IPS-18c (cell line): ENCODE data around the gene DLX1.

Source experiments
- H3K4me3 ChIP-seq: 2 replicates; pipeline ENCODE4 v1.7.0; 2013; ENCODE audit warnings: low read depth, mild to moderate bottlenecking, low read length, moderate library complexity; ENCODE audit not compliant: insufficient read depth
- H3K9me3 ChIP-seq: one replicate; pipeline ENCODE4 v1.6.1; 2013; ENCODE audit warnings: mild to moderate bottlenecking, low read length, moderate library complexity; ENCODE audit not compliant: control insufficient read depth, insufficient read depth

The DLX1 gene

DNA sequence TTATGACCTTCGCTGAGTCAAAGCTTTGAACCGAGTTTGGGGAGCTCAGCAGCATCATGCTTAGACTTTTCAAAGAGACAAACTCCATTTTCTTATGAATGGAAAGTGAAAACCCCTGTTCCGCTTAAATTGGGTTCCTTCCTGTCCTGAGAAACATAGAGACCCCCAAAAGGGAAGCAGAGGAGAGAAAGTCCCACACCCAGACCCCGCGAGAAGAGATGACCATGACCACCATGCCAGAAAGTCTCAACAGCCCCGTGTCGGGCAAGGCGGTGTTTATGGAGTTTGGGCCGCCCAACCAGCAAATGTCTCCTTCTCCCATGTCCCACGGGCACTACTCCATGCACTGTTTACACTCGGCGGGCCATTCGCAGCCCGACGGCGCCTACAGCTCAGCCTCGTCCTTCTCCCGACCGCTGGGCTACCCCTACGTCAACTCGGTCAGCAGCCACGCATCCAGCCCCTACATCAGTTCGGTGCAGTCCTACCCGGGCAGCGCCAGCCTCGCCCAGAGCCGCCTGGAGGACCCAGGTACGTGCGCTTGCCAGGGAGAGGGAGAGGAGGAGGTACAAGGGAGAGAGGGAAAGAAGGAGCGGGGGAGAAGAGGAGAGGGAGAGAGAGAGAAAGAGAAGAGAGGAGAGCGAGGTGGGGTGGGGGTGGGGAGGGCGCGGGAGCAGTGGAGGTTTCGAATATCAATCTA, at the start of gene DLX1:
TSS of gene DLX1 (plus strand) at position 48 of the 700 bp plus-strand sequence. CDS start at position 219, 171 bp downstream.
- H3K4me3 ChIP-seq = peak within 1 kb of the TSS; percentile 47
- peaks cover 2% of the 10 kb centered on the region for H3K9me3 ChIP-seq

DNA sequence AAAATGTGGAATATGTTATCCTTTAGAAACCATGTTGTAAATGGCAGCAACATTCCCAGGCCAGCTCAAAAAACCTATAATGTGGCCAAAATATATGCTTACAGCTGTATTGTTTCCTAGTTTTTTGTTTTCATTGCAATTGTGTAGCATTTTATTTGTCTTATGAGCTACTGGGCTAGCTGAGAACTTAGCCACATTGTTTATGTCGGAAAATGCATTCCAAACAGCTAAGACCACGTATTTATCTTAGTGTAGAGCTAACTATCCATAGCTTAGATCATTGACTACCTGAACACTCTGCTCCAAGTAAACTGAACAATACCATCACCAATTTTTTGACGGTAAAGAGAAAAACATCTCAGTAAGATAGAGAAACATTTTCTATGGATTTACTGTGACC, 47.2 kb upstream of the DLX1 start:
- no peaks in the 10 kb centered on the region for H3K9me3 ChIP-seq
- no peak overlapping the region for H3K4me3 ChIP-seq

DNA sequence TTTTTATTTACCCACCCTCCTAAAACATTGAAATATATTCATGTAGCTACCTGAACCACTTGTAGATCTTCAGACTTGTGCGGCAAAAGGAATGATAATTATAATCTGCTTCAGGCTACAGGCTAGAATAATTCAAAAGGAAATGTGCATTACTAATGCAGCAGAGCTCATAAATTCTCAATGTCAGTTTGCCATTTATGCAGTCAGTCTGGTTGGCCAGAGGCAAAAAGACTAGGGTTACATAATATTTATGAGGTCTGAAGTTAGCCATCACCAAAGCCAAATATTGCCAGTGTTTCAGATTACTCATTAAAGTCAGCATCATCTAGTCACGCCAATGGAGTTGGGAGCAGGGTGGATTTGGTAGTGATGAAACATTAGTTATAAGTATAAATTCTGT, 46.7 kb upstream of the DLX1 start:
- H3K9me3 ChIP-seq = no peaks in the 10 kb centered on the region
- H3K4me3 ChIP-seq = no peak overlapping the region

DNA sequence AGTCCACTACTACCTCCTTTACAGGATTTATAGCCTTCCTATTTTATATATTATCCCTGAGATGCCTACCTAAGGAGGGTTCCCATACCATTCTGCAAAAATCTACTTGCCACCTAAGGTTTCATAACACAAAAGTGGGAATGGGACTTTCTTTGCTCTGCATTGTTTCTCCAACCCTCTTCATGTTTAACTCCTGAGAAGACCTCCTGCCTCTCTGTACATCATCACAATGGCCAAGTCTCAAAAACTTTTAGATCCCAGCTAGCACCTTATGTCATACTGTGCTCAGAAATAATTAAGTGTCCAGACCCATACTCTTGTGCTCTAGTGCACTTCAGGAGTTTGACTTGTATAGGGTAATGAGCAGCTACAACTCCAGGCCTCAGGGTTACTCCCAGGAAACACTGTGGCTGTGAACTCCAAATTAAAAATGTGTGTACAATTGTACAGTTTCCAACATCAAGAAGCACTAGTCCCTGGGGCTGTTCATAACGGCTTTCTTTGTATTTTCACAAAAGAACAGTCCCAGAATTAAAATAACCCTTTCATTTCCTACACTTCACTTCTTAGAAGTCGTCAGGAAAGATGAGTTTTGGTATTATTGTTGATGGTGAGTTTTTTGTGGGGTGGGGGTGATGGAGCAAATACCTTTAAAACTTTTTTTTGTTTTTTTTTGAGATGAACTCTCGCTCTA, 46.1 kb upstream of the DLX1 start:
- Histone ChIP-seq H3K9me3 (no peaks in the 10 kb centered on the region), H3K4me3 (no peak overlapping the region)

DNA sequence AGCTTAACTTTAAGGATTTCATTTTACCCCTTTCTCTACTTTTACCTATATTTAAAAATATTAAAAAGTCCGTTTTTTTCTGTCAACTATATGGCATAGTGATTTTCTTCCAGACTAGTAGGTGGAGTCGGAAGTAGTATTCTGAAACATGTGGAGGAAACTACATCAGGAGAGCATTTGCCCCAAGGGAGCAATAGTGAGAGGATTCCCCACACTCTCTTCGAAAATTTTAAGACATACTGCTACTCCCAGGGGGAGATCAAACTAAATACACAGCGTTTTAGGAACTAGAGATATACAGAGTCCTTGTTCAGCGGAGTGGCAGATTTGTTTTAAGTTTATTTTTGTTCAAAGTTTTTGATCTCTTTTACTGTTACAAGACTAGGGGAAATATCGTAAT, 45.0 kb upstream of the DLX1 start:
- H3K9me3 ChIP-seq = no peaks in the 10 kb centered on the region
- H3K4me3 ChIP-seq = no peak overlapping the region

DNA sequence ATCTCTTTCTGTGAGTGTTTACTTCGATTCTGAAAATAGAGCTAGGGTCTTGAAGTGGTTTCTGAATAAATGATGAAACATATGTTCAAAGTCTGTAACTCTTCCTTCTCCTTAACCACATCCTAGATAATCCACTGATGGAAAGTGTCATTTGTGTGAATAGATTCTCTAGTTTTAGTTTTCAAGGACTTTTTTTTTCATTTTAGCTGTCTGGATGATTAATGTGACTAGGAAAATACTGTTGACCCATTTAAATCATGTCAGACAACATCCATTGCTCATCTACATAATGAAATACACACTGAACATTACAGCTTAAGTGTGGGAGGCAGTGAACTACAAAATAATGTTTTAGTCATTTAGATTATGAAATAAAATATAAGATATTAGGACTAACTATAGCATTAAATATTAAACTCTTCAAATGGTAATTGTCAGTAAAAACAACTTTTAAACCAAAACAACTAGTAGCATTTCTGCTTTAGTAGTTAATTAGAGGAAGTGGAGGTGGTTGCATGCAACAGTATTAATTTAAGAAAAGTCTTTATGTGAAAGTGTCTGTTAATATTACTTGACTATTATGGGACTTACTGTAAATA, 39.1 kb upstream of the DLX1 start:
- Histone ChIP-seq H3K9me3 (no peaks in the 10 kb centered on the region), H3K4me3 (no peak overlapping the region)

DNA sequence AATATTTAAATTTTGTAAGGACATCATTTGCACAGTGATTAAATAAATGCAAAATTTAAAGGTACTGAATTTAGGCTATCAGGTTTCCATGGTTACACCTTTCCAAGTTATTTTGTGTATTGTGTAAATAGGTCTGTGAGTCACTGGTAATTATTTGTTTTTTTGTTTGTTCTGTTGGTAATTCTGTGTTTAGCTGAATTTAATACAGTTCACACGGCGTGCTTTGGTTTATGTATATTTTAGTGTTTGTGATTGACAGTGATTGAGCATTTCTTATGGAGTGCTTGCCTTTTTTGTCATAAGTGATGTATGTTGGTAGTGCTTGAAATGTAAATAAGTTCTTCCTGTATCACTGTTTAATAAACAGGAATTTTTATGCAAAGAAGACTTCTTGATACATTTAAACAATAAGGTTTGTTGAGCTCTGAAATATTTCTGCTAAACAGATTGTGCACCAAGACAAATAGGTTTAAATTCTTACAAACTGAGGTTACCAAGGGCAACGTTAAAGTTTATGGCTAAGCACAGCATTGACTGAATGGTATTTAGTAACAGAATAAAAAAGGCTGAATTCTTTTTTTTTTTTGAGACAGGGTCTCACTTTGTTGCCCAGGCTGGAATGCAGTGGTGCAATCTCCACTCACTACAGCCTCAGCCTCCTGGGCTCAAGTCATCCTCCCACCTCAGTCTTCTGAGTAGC, 38.3 kb upstream of the DLX1 start:
- Histone ChIP-seq H3K9me3 (no peaks in the 10 kb centered on the region), H3K4me3 (no peak overlapping the region)

DNA sequence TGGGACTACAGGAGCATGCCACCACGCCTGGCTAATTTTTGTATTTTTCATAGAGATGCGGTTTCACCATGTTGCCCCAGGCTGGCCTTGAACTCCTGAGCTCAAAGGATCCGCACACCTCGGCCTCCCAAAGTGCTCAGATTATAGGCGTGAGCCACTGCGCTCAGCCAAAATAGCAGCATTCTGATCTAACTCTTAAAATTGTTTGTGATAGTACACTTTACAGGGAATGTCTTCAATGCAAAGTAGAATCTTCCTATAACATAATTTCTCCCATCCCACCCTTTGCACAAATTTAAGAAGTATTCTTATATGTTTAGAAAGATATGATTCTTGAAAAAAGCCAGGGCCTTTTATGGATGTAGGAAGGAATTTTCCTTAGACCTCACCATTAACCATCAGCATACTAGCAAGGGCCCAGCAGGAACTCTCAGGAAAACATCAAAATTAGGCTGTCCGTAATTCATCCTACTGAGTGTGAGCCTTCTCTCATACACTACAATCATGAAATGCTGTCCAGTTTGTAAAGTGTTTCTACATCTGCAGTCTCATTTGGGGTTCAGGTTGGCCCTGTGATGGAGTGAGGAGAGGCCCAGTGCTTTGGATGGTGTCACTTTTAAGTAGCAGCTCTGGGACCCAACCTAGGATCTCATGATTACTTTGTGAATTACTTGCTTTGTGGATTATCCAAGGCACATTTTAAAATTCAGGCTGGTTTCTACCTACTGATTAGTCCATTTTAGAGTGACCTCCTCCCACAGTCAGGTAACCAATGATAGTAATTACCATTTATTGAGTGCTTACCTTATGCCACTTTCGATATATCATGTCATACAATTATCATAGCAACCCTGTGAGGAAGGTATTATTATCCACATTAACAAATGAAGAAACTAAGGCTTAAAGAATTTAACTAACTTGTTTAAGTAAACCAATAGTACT, 37.5 kb upstream of the DLX1 start:
- no peaks in the 10 kb centered on the region for H3K9me3 ChIP-seq

DNA sequence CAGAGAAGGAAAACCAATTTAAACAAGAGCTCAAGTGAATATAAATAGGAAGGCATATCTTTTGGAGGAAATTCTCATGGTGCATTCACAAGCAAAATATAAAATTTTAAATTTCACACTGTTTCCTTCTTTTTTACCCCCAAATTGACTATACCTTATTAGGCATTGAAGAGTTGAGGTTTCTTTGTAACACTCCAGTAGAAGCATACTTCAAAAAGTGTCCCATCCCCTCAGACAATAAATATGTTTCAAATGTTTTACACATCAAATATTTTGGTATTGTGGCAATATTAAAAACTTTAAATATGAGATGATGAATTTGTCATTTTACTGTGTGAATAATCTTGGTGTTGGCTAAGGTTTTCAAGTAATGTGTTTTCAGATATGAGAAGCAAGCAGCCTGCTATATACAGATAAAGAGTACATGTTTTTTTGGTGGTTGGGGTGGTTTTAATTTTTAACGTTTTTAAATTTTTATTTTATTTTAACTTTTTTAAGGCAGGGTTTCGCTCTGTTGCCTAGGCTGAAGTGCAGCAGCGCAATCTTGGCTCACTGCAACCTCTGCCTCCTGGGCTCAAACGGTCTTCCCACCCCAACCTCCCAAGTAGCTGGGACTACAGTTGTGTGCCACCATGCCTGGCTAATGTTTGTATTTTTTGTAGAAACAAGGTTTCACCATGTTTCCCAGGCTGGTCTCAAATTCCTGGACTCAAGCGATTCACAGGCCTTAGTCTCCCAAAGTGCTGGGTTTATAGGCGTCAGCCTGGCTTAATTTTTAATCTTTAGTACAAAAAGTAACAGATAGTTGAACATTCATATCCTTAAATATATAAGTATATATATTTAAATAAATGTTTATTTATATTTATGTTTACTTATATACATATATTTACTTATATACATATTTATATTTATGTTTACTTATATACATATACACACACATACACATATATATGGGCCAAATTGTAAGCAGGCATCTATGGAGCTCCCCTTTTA, 36.5 kb upstream of the DLX1 start:
- no peaks in the 10 kb centered on the region for H3K9me3 ChIP-seq
- no peak overlapping the region for H3K4me3 ChIP-seq

More for the DNA sequence above, 37.5 kb upstream of the DLX1 start:
- H3K4me3 ChIP-seq = no peak overlapping the region

DNA sequence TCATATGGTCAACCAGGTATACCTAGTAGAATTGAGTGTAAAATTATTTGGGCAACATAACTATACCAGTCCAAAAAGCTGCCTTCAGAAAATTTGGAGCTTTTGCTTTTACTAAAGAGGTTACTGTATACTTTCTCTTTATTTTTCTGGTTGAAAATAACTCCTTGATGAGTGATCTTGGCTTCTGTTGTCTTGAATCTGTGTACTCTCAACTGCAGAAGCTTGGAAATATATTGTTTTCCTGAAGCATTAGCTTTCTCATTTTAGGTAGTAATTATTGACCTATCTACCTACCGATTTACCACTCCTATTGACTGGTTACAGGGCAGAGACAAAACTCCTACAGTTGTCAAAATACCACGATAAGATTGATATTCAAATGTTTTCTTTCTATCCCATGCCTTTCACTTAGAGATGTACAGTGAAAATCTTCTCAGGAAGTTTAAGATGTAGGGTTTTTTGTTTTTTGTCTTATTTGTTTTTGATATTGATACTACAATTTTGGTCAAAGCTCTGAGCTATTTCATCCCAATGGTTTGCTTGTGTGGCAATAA, 35.7 kb upstream of the DLX1 start:
- Histone ChIP-seq H3K9me3 (no peaks in the 10 kb centered on the region), H3K4me3 (no peak overlapping the region)

DNA sequence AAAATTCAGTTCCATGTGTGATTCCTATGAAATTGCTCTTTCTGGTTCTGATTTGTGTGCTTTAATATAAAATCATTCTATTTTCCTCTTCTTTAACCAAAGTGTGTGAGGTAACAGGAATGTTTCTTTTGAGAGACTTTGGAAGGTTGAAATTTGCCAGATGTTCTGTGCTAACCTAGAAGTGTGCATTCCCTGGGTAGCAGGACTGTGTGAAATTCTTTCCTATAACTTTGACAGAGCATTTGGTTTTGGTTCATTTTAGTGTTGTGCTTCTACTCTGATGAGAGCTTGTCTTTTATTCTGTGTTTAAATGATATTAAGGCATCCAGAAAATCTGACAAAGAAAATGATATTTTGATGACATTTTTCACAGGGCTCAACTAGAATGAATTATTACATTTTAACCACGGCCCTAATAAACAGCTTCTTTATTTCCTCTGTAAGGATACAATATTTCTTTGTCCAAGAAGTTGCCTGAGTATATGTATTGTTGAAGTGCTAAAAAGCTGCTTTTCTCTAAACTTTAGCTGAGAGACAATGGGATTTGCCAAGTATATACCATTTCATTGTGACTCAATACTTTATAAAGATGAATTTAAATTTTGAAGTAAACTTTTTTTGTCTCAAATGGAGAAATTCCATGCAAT, 34.7 kb upstream of the DLX1 start:
- Histone ChIP-seq H3K9me3 (no peaks in the 10 kb centered on the region), H3K4me3 (no peak overlapping the region)

DNA sequence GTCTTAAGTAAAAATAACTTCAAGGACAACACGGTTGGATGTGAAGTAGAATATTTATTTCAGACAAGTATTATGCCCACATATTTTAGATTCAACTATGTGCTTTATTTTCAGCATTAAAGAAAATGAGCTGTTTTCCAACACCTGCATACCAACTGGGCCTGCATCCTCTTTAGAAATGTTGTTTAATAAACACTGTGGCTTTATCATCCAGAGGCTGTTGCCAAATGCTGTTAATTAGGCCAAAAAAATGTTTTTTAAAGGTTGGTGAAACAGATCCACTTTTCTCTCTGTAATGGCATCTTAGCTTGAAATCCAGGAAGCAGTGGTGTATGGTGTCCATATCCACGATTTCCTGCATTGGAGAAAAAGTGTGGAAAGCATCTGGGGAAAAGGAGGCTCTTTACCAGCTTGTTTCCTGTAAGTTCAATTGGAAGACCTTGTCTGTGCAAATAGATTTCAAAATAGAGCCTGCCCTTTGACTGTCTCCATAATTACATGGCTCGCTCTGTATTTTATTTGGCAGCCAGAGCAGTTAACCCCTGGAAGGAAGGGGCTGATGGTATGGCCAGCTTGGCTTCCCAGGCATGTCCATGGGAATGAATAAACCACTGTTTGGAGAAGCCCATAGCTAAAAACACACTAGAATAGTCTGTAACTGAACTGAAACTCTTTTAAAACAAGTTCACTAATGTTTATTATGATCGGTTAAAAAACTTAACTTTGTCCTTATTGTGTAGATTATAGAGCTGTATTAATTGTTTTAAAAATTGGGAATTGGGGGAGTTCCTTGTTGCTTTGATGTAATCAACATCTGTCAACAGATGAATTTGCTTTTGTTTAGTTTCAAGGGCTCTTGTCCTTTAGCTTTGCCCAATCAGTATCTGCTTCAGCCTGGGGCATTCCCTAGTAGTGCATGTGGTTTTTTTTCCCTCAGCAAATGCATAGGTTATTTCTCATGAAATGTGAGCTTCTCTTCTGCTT, 33.0 kb upstream of the DLX1 start:
- H3K9me3 ChIP-seq = no peaks in the 10 kb centered on the region
- no peak overlapping the region for H3K4me3 ChIP-seq

DNA sequence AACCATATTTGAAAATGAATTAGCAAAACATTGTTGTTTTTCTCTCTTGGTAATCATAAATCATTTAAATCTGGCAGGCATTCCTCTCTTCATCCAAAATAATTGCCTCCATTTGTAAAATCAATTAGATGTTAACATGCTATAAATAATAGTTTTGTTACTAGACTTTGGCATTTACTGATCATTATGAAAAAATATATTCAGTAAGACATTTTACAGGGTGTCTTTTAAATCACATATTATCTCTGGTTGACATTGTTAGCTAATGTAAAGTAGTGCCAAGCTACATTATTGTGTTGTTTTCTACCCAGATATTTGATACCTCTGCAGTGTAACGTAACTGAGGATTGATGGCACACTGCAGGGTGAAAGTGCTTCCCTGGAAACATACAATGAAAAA, 31.8 kb upstream of the DLX1 start:
- no peaks in the 10 kb centered on the region for H3K9me3 ChIP-seq

DNA sequence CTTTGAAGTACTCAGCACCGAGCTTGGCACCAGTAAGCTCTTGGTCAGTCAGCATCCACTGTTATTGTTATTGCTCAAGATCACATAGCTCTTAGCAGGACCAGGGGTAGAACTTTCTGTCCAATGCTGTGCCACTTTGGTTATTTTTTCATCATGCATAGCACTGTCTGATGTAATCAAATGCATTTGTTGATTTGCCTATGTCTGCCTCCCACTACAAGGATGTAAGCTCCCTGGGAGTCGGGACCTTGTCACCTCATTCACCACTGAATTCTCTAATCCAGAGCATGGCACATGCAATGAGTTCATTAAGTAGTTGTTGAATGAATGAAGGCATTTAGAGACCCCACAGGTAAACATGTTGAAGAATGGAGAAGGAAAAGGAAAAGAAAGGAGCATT, 29.0 kb upstream of the DLX1 start:
- Histone ChIP-seq H3K9me3 (no peaks in the 10 kb centered on the region), H3K4me3 (no peak overlapping the region)

More for the DNA sequence above, 31.8 kb upstream of the DLX1 start:
- no peak overlapping the region for H3K4me3 ChIP-seq
